ENCODE data around the gene COA1.
"Not testable (repeated sequence)": the region's sequence is repeated elsewhere in the genome, so short reads cannot be mapped to it uniquely, and the experiment has no call there.

The COA1 gene

GRCh38 chr7:43625453-43625852 lies 103.9 kb downstream of the COA1 start:
- DNase-seq = no peak

- no peak for DNase-seq
These were observed 105.2 kb downstream of the COA1 start for GRCh38 chr7:43624156-43624555.

- no peak for DNase-seq
These were observed 107.4 kb downstream of the COA1 start for GRCh38 chr7:43621729-43622448.

GRCh38 chr7:43619213-43620012 lies 109.9 kb downstream of the COA1 start:
- no peak for DNase-seq

- DNase-seq = no peak
These were observed 111.2 kb downstream of the COA1 start for GRCh38 chr7:43618073-43618472.

GRCh38 chr7:43616977-43617376 lies 112.3 kb downstream of the COA1 start:
- DNase-seq = no peak

- DNase-seq = no peak
These were observed 113.7 kb downstream of the COA1 start for GRCh38 chr7:43615558-43616145.

GRCh38 chr7:43612599-43613589 lies 116.4 kb downstream of the COA1 start:
- no peak for DNase-seq

- no peak for DNase-seq
These were observed 117.2 kb downstream of the COA1 start for GRCh38 chr7:43612128-43612527.

GRCh38 chr7:43609097-43609496 lies 120.2 kb downstream of the COA1 start:
- DNase-seq = no peak

- DNase-seq = no peak
These were observed 125.1 kb downstream of the COA1 start for GRCh38 chr7:43604251-43604650.

GRCh38 chr7:43602256-43602655 lies 127.1 kb downstream of the COA1 start:
- no peak for DNase-seq

GRCh38 chr7:43600056-43600455 lies 129.3 kb downstream of the COA1 start:
- DNase-seq = no peak

- not testable (repeated sequence) for DNase-seq
These were observed 132.9 kb downstream of the COA1 start for GRCh38 chr7:43596426-43596825.

- DNase-seq = no peak
These were observed 135.3 kb downstream of the COA1 start for GRCh38 chr7:43594020-43594419.

- no peak for DNase-seq
These were observed 136.3 kb downstream of the COA1 start for GRCh38 chr7:43593010-43593409.

GRCh38 chr7:43592326-43592725 lies 137.0 kb downstream of the COA1 start:
- DNase-seq = no peak

- no peak for DNase-seq
These were observed 137.7 kb downstream of the COA1 start for GRCh38 chr7:43591558-43592180.

- no peak for DNase-seq
These were observed 138.3 kb downstream of the COA1 start for GRCh38 chr7:43590862-43591557.

- DNase-seq = no peak
These were observed 139.6 kb downstream of the COA1 start for GRCh38 chr7:43589728-43590127.
